Endothelial cell of umbilical vein (primary cell): Measurements from ENCODE around the gene TAS1R2.

Experiments
- EZH2 ChIP-seq: IDR thresholded peaks from 2 replicates; pipeline ENCODE4 v1.6.1; 2012; ENCODE audit warnings: borderline replicate concordance, low read depth, mild to moderate bottlenecking, moderate library complexity, low read length, inconsistent platforms; ENCODE audit not compliant: severe bottlenecking
- JUN ChIP-seq: IDR thresholded peaks from 2 replicates; pipeline ENCODE4 v1.6.1; 2011; ENCODE audit warnings: borderline replicate concordance, low read depth; ENCODE audit not compliant: insufficient read length, insufficient read depth
- POLR2A ChIP-seq: IDR thresholded peaks from 2 replicates; pipeline ENCODE4 v1.6.1; 2012; ENCODE audit warnings: low read depth, mild to moderate bottlenecking, control low read depth, low read length
- TF ChIP-seq, protein P1 (sequence below), 2 donors: IDR thresholded peaks; 1 replicate in 1 of 2; 2 replicates in 1 of 2; pipeline ENCODE4 v1.5.1; 2011; ENCODE audit warnings: low read length in 2 of 2, mild to moderate bottlenecking in 2 of 2, moderate library complexity in 2 of 2, control low read depth in 1 of 2, inconsistent platforms in 1 of 2, low read depth in 1 of 2; ENCODE audit not compliant: insufficient read depth in 1 of 2; ENCODE audit errors: extremely low read depth in 1 of 2

- no peak for TF ChIP-seq JUN
- TF ChIP-seq, protein P1, sequence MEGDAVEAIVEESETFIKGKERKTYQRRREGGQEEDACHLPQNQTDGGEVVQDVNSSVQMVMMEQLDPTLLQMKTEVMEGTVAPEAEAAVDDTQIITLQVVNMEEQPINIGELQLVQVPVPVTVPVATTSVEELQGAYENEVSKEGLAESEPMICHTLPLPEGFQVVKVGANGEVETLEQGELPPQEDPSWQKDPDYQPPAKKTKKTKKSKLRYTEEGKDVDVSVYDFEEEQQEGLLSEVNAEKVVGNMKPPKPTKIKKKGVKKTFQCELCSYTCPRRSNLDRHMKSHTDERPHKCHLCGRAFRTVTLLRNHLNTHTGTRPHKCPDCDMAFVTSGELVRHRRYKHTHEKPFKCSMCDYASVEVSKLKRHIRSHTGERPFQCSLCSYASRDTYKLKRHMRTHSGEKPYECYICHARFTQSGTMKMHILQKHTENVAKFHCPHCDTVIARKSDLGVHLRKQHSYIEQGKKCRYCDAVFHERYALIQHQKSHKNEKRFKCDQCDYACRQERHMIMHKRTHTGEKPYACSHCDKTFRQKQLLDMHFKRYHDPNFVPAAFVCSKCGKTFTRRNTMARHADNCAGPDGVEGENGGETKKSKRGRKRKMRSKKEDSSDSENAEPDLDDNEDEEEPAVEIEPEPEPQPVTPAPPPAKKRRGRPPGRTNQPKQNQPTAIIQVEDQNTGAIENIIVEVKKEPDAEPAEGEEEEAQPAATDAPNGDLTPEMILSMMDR (IDR thresholded peaks at IDR 0.05; ENCODE audit: extremely low read depth in 1 of 2, insufficient read depth in 1 of 2, low read depth in 1 of 2, low read length in 2 of 2), result no peak
- TF ChIP-seq POLR2A, result no peak
- no peak for TF ChIP-seq EZH2
Measured at GRCh38 chr1:18816808-18817207, 42.7 kb downstream of the TAS1R2 start.
